DND-41 (cell line): ENCODE data around the gene UGP2.

Source experiments
- CTCF ChIP-seq: IDR thresholded peaks from 2 replicates; pipeline ENCODE4 v1.5.1; 2012; ENCODE audit warnings: borderline replicate concordance, low read length, moderate library complexity, mild to moderate bottlenecking; ENCODE audit not compliant: poor library complexity, severe bottlenecking; ENCODE audit errors: extremely low read depth
- EZH2 ChIP-seq: IDR thresholded peaks from 3 replicates; pipeline ENCODE4 v1.6.1; 2012; ENCODE audit warnings: borderline replicate concordance, low read depth, mild to moderate bottlenecking, moderate library complexity, low read length, inconsistent platforms; ENCODE audit not compliant: severe bottlenecking

GRCh38 chr2:63853527-63854310 is 12.0 kb downstream of the UGP2 start:
- no peak for TF ChIP-seq CTCF
- TF ChIP-seq EZH2 = no peak
